ENCODE data around the gene ZBTB22. TPM values are rescaled to one million over a fixed set of nuclear protein-coding genes. Genes with fewer than 3 reads are reported as not detected.

The ZBTB22 gene
- total and polyA plus RNA-seq, 4 donors = 16.4 to 25.7 (median 20.9) TPM

- Histone ChIP-seq H3K4me3 (no peak overlapping the region), H3K36me3 (ENCODE audit: control insufficient read depth in 4 of 4, insufficient read depth in 4 of 4, low read length in 4 of 4) (no peaks in the 10 kb centered on the region), H3K9ac (ENCODE audit: insufficient read depth in 1 of 2, low read length in 2 of 2) (no peak overlapping the region), H3K27ac (ENCODE audit: low read depth in 1 of 2, low read length in 1 of 2) (no peak overlapping the region), H3K4me1 (ENCODE audit: control insufficient read depth in 5 of 5, insufficient read depth in 5 of 5, low read length in 5 of 5) (no peaks in the 10 kb centered on the region), H3K27me3 (ENCODE audit: control insufficient read depth in 3 of 3, insufficient read depth in 3 of 3, low read length in 2 of 3) (no peaks in the 10 kb centered on the region), H3K9me3 (ENCODE audit: control insufficient read depth in 4 of 4, insufficient read depth in 3 of 4, low read length in 3 of 4) (no peaks in the 10 kb centered on the region)
- ATAC-seq (ENCODE audit: insufficient read depth, low FRiP score) (no peak), DNase-seq (no peak)
- TF ChIP-seq CTCF (IDR thresholded peaks at IDR 0.05; ENCODE audit: control extremely low read depth, extremely low read depth) = no peak
- 59 to 80% methylated on average over 10 of the region's 10 CpGs for WGBS, 2 donors
Observed at GRCh38 chr6:33330736-33331135, 13.2 kb upstream of the ZBTB22 start.

GRCh38 chr6:33329058-33329457 is 11.5 kb upstream of the ZBTB22 start:
- Histone ChIP-seq H3K27me3 (ENCODE audit: control insufficient read depth in 3 of 3, insufficient read depth in 3 of 3, low read length in 2 of 3) (no peaks in the 10 kb centered on the region), H3K4me3 (no peak overlapping the region), H3K4me1 (ENCODE audit: control insufficient read depth in 5 of 5, insufficient read depth in 5 of 5, low read length in 5 of 5) (peaks cover 0 to 1% (median 0%) of the 10 kb centered on the region in 5 donors), H3K9me3 (ENCODE audit: control insufficient read depth in 4 of 4, insufficient read depth in 3 of 4, low read length in 3 of 4) (no peaks in the 10 kb centered on the region), H3K27ac (ENCODE audit: low read depth in 1 of 2, low read length in 1 of 2) (no peak overlapping the region), H3K9ac (ENCODE audit: insufficient read depth in 1 of 2, low read length in 2 of 2) (no peak overlapping the region), H3K36me3 (ENCODE audit: control insufficient read depth in 4 of 4, insufficient read depth in 4 of 4, low read length in 4 of 4) (no peaks in the 10 kb centered on the region)
- DNase-seq (no peak), ATAC-seq (ENCODE audit: insufficient read depth, low FRiP score) (no peak)
- TF ChIP-seq CTCF (IDR thresholded peaks at IDR 0.05; ENCODE audit: control extremely low read depth, extremely low read depth) = no peak
- WGBS, 2 donors = 40 to 73% methylated on average over 5 of the region's 5 CpGs

GRCh38 chr6:33324125-33324524 is 6.6 kb upstream of the ZBTB22 start:
- no peaks in the 10 kb centered on the region for H3K9me3 ChIP-seq (ENCODE audit: control insufficient read depth in 4 of 4, insufficient read depth in 3 of 4, low read length in 3 of 4)
- 11 to 23% methylated on average over 7 of the region's 7 CpGs for WGBS, 2 donors
- no peaks in the 10 kb centered on the region for H3K27me3 ChIP-seq (ENCODE audit: control insufficient read depth in 3 of 3, insufficient read depth in 3 of 3, low read length in 2 of 3)
- DNase-seq (no peak), ATAC-seq (ENCODE audit: insufficient read depth, low FRiP score) (no peak)
- peaks cover 3 to 21% (median 19%) of the 10 kb centered on the region in 4 donors for H3K36me3 ChIP-seq (ENCODE audit: control insufficient read depth in 4 of 4, insufficient read depth in 4 of 4, low read length in 4 of 4)
- TF ChIP-seq CTCF (IDR thresholded peaks at IDR 0.05; ENCODE audit: control extremely low read depth, extremely low read depth) = no peak
- no peak overlapping the region for H3K4me3 ChIP-seq
- peak overlapping the region in 1 of 2 donors; percentile 82 for H3K27ac ChIP-seq (ENCODE audit: low read depth in 1 of 2, low read length in 1 of 2)
- H3K4me1 ChIP-seq (ENCODE audit: control insufficient read depth in 5 of 5, insufficient read depth in 5 of 5, low read length in 5 of 5) = peaks cover 3 to 20% (median 9%) of the 10 kb centered on the region in 5 donors
- peak overlapping the region in 1 of 2 donors; percentile 79 for H3K9ac ChIP-seq (ENCODE audit: insufficient read depth in 1 of 2, low read length in 2 of 2)

GRCh38 chr6:33323623-33323948 is 6.0 kb upstream of the ZBTB22 start:
- Histone ChIP-seq H3K27me3 (ENCODE audit: control insufficient read depth in 3 of 3, insufficient read depth in 3 of 3, low read length in 2 of 3) (no peaks in the 10 kb centered on the region), H3K36me3 (ENCODE audit: control insufficient read depth in 4 of 4, insufficient read depth in 4 of 4, low read length in 4 of 4) (peaks cover 4 to 26% (median 24%) of the 10 kb centered on the region in 4 donors), H3K4me1 (ENCODE audit: control insufficient read depth in 5 of 5, insufficient read depth in 5 of 5, low read length in 5 of 5) (peaks cover 3 to 25% (median 11%) of the 10 kb centered on the region in 5 donors), H3K4me3 (peak overlapping the region; percentile 41), H3K9ac (ENCODE audit: insufficient read depth in 1 of 2, low read length in 2 of 2) (peak overlapping the region in 1 of 2 donors; percentile 79), H3K9me3 (ENCODE audit: control insufficient read depth in 4 of 4, insufficient read depth in 3 of 4, low read length in 3 of 4) (no peaks in the 10 kb centered on the region), H3K27ac (ENCODE audit: low read depth in 1 of 2, low read length in 1 of 2) (peak overlapping the region; percentile 77 to 82)
- no peak for TF ChIP-seq CTCF (IDR thresholded peaks at IDR 0.05; ENCODE audit: control extremely low read depth, extremely low read depth)
- DNase-seq (no peak), ATAC-seq (ENCODE audit: insufficient read depth, low FRiP score) (no peak)
- WGBS, 2 donors = 1 to 3% methylated on average over 12 of the region's 12 CpGs
